H1 (cell line): ENCODE results near the gene C5AR1. TPM values are rescaled to one million over a fixed set of nuclear protein-coding genes. Genes with fewer than 3 reads are reported as not detected.

ENCODE experiments used
- ATF2 ChIP-seq: IDR thresholded peaks from 2 replicates; pipeline ENCODE4 v1.6.1; 2012; ENCODE audit warnings: low read length, inconsistent platforms
- ATF3 ChIP-seq: IDR thresholded peaks from 2 replicates; pipeline ENCODE4 v1.6.1; 2011; ENCODE audit warnings: low read depth, mild to moderate bottlenecking, low read length; ENCODE audit not compliant: insufficient read depth
- BRCA1 ChIP-seq: IDR thresholded peaks from 2 replicates; pipeline ENCODE4 v1.6.1; 2012; ENCODE audit warnings: low read depth, low read length, improper control_type of control experiment
- CBX5 ChIP-seq: fragments of 300-800, 300-1000 bp; sonication (generic); IDR thresholded peaks from 2 replicates; pipeline ENCODE4 v1.7.1; 2016; ENCODE audit warnings: antibody characterized with exemption, low read length, low read depth
- CTBP2 ChIP-seq: IDR thresholded peaks from 2 replicates; pipeline ENCODE4 v1.7.0; 2011; ENCODE audit warnings: borderline replicate concordance, mild to moderate bottlenecking, moderate library complexity, mixed read lengths, low read length; ENCODE audit not compliant: insufficient read depth, insufficient read length
- GTF2F1 ChIP-seq: IDR thresholded peaks from 2 replicates; pipeline ENCODE4 v1.6.1; 2012; ENCODE audit warnings: low read depth, low read length, improper control_type of control experiment, borderline replicate concordance
- HDAC6 ChIP-seq: IDR thresholded peaks from one replicate; pipeline ENCODE4 v1.7.1; 2012; ENCODE audit warnings: low read depth, mild to moderate bottlenecking, inconsistent platforms, low read length, moderate library complexity
- JUND ChIP-seq: IDR thresholded peaks from 2 replicates; pipeline ENCODE4 v1.6.1; 2011; ENCODE audit warnings: mild to moderate bottlenecking, improper control_type of control experiment, low read length
- MAX ChIP-seq: IDR thresholded peaks from 2 replicates; pipeline ENCODE4 v1.6.1; 2012; ENCODE audit warnings: inconsistent platforms
- POU5F1 ChIP-seq: IDR thresholded peaks from 2 replicates; pipeline ENCODE4 v1.6.1; 2011; ENCODE audit warnings: low read depth, mild to moderate bottlenecking, low read length, moderate library complexity
- RAD21 ChIP-seq, 2 experiments: IDR thresholded peaks in 1 of 2; conservative IDR thresholded peaks in 1 of 2; 2 replicates each; pipeline ENCODE4 v1.6.1; 2011; ENCODE audit warnings: low read depth in 2 of 2, low read length in 2 of 2, improper control_type of control experiment in 1 of 2, inconsistent platforms in 1 of 2, mild to moderate bottlenecking in 1 of 2, moderate library complexity in 1 of 2
- SAP30 ChIP-seq: fragments of 300-600 bp; sonication (generic); IDR thresholded peaks from 2 replicates; pipeline ENCODE4 v1.7.1; 2012; ENCODE audit warnings: low read length, moderate library complexity, mild to moderate bottlenecking, inconsistent platforms; ENCODE audit not compliant: insufficient read depth, insufficient replicate concordance
- SIN3A ChIP-seq, 2 experiments: IDR thresholded peaks in 1 of 2; conservative IDR thresholded peaks in 1 of 2; 2 replicates each; pipeline ENCODE4 v1.6.1; 2011 to 2012; ENCODE audit warnings: low read length in 2 of 2, improper control_type of control experiment in 1 of 2, low read depth in 1 of 2, mild to moderate bottlenecking in 1 of 2
- SP1 ChIP-seq: IDR thresholded peaks from 2 replicates; pipeline ENCODE4 v1.6.1; 2011; ENCODE audit warnings: low read depth, low read length
- SP4 ChIP-seq: IDR thresholded peaks from 2 replicates; pipeline ENCODE4 v1.6.1; 2012; ENCODE audit warnings: low read length, inconsistent platforms
- SRF ChIP-seq: IDR thresholded peaks from 2 replicates; pipeline ENCODE4 v1.6.1; 2011; ENCODE audit warnings: mild to moderate bottlenecking, low read depth, low read length, moderate library complexity
- SUZ12 ChIP-seq: fragments of 200-600 bp; sonication (generic); IDR thresholded peaks from 2 replicates; pipeline ENCODE4 v1.6.1; 2012; ENCODE audit warnings: mild to moderate bottlenecking, inconsistent platforms, low read length, moderate library complexity, mixed read lengths
- TAF1 ChIP-seq: IDR thresholded peaks from 2 replicates; pipeline ENCODE4 v1.6.1; 2011; ENCODE audit warnings: mild to moderate bottlenecking, low read depth, low read length
- TBP ChIP-seq: IDR thresholded peaks from 2 replicates; pipeline ENCODE4 v1.6.1; 2011; ENCODE audit warnings: low read depth, low read length, improper control_type of control experiment
- TCF12 ChIP-seq: IDR thresholded peaks from 2 replicates; pipeline ENCODE4 v1.6.1; 2011; ENCODE audit warnings: low read depth, mild to moderate bottlenecking, low read length
- ZNF274 ChIP-seq: IDR thresholded peaks from 2 replicates; pipeline ENCODE4 v1.7.0; 2012; ENCODE audit warnings: low read length, borderline replicate concordance; ENCODE audit errors: extremely low read depth
- polyA plus RNA-seq, 7 experiments: library from polyadenylated mRNA; depleted of rRNA in 3 of 7; stranded (reverse) in 5 of 7; unstranded in 2 of 7; fragments of >200 nt in 5 of 7; fragments of 200-250 nt in 2 of 7; gene quantifications; 1 replicate in 5 of 7; 2 replicates in 1 of 7; 4 replicates in 1 of 7; pipeline versions ENCODE4 v1.2.1 to v1.2.3, GENCODE V29; 2011 to 2013; ENCODE audit warnings: missing spikeins in 2 of 7, mixed read lengths in 2 of 7
- total RNA-seq: library from RNA; stranded (reverse); fragmentation: NEBNext Ultra II Directional; extraction: Animal tissue kit (Norgen Biotek cat#: 25700); gene quantifications from 2 replicates; pipeline ENCODE4 v1.2.1, GENCODE V29; 2021

The C5AR1 gene
- total and polyA plus RNA-seq, 2 of the 8 experiments (the other 6 are each of a cell fraction or from before 2014, with no cell fraction given): 0.20 TPM; not detected in 1

- TF ChIP-seq BRCA1: peak; percentile 56
- TF ChIP-seq SAP30: no peak
- TF ChIP-seq GTF2F1: no peak
- TF ChIP-seq CBX5: no peak
- TF ChIP-seq ATF2: no peak
- peak; percentile 30; the same call in 1 of the 2 replicates for TF ChIP-seq MAX
- TF ChIP-seq TCF12: no peak
- no peak for TF ChIP-seq ZNF274
- no peak for TF ChIP-seq SUZ12
- TF ChIP-seq JUND: no peak
- TF ChIP-seq SP4: peak; percentile 90; the same call in 1 of the 2 replicates
- TF ChIP-seq SP1: peak; percentile 42; the same call in 1 of the 2 replicates
- no peak for TF ChIP-seq ATF3
- TF ChIP-seq SRF: no peak
- TF ChIP-seq POU5F1: no peak
- TF ChIP-seq TBP: peak; percentile 16; the same call in 1 of the 2 replicates
- TF ChIP-seq TAF1: peak; percentile 63
- no peak; a peak in 1 of 4 replicates for TF ChIP-seq SIN3A (conservative IDR thresholded peaks at IDR 0.05 in 1 of 2, IDR thresholded peaks at IDR 0.05 in 1 of 2; ENCODE audit: low read depth in 1 of 2, low read length in 2 of 2)
- no peak for TF ChIP-seq HDAC6
- TF ChIP-seq CTBP2: no peak
- no peak for TF ChIP-seq RAD21 (IDR thresholded peaks at IDR 0.05 in 1 of 2, conservative IDR thresholded peaks at IDR 0.05 in 1 of 2; ENCODE audit: low read depth in 2 of 2, low read length in 2 of 2)
Measured at GRCh38 chr19:47274071-47274890, 35.4 kb upstream of the C5AR1 start, which contains the start of gene INAFM1 (continued).
